Activated CD4-positive, alpha-beta T cell treated with anti-CD3 and anti-CD28 coated beads for 48 hours (primary cell): ENCODE data around the gene CTBS.
A peak's percentile ranks its signal among the peaks of the same experiment; 100 is the strongest.
"Not testable (repeated sequence)": the region's sequence is repeated elsewhere in the genome, so short reads cannot be mapped to it uniquely, and the experiment has no call there.

ENCODE experiments used
- DNase-seq: peaks from one replicate; pipeline ENCODE4 v3.0.0-alpha.2; 2020

Gene CTBS, protein sequence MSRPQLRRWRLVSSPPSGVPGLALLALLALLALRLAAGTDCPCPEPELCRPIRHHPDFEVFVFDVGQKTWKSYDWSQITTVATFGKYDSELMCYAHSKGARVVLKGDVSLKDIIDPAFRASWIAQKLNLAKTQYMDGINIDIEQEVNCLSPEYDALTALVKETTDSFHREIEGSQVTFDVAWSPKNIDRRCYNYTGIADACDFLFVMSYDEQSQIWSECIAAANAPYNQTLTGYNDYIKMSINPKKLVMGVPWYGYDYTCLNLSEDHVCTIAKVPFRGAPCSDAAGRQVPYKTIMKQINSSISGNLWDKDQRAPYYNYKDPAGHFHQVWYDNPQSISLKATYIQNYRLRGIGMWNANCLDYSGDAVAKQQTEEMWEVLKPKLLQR

DNA sequence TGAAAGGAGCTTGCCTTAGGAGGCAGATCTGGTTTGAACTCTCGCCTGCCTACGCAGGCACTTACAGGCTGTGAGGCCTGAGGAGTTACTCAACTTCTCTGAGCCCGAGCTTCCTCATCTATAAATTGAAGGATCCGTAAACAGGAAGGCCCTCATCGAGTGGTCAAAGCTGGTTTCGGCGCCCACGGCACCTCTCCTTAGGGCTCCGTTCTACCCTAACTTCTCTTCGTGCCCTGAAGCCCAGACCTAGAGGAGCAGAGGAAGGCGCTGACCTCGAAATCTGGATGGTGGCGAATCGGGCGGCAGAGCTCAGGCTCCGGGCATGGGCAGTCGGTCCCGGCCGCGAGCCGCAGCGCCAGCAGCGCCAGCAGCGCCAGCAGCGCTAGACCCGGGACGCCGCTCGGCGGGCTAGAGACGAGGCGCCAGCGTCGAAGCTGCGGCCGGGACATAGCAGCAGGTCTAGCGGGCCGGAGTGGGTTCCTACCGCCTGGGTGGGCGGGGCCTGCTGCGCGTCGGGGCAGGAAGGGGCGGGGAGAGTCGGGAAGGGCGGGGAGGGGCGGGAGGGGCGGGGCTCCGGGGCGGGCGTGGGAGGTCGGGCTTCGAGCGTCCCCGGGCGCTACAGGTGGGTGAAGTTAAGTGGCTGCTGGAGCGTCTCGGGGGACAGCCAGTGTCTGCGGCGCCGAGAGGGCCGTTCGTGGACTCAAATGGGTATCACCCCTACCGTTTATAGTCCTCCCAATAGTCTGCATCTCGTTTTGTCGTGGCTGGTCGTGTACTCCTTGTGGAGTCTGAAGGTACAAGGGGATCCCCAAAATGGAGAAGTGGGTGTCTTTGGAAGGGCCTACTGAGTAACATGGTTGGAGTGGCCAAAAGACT, at the start of gene CTBS:
TSS of gene CTBS (minus strand) at position 474 of the 876 bp plus-strand sequence. CDS start at position 449, 25 bp downstream.
- peak; percentile 89 for DNase-seq

DNA sequence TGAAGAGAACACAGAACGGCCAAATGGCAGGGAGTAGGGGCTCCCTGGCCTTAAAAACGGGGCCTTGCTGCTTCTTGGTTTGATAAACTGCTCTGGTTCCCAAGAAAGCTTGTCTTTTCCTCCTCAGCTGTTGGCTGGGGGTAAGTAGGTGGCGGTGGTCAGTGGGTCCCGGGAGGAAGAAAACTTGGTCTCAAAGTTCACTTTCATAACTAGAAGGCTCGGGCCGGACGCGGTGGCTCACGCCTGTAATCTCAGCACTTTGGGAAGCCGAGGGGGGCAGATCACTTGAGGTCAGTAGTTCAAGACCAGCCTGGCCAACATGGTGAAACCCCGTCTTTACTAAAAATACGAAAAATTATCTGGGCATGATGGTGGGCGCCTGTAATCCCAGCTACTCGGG, 47.3 kb upstream of the CTBS start:
- no peak for DNase-seq

DNA sequence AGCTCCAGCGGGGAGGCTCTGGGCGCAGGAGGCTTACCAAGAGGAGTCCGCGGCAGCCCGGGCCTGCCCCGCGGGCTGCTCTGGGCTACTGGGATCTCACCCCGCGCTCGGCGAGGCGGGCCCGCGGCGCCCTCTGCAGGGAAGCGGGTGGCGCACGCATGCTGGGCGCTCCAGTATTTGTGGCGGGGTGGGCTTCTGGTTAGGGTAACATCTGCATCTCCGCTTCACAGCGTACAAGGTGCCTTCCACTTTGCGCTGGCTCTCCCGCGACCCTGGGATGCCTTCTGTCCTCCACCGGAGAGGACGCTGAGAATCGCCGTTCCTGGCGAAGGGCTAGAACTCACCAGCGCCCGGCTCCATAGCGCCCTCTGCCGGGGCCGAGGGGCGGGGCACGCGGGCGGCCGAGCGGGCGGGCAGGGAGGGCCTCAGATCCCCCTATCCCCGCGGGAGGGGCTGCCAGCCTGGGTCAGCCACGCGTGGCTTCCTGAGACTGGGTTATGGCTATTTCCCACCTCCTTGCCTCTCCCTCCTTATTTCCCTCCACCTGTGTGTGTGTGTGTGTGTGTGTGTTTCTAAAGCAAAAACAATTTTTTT, 46.6 kb upstream of the CTBS start:
- peak; percentile 88 for DNase-seq

DNA sequence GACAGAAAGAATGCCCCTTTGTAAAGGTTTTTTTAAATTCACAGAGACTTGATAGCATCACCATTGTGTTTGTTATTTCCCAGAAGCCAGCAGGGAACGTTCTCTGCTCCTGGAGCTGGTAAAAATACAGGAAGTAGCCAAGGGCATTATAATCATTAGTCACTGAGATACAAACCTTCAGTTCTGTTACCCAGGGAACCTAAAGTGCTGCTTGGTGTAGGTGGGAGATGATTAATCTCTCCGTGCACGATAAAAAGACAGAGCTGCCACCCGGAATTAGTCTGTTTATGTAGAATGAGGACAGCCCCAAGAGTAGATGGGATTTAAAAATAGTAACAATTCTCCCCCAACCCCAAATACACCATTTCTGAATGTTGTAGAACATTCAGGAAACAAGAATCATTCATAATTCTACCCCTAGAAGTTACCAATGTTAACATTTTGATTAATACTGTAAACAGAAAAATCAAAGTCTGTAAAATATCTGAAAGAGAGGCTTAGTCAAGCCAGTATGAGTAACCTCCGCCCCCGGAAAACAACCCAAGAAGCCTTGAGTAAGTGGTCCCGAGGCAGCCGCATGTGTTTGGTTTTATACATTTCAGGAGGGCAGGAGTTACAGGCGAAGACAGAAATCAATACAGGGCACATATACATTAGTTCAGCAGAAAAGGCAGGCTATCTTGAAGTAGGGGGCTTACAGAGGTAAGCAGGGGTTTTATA, 45.3 kb upstream of the CTBS start:
- DNase-seq, result peak; percentile 83

DNA sequence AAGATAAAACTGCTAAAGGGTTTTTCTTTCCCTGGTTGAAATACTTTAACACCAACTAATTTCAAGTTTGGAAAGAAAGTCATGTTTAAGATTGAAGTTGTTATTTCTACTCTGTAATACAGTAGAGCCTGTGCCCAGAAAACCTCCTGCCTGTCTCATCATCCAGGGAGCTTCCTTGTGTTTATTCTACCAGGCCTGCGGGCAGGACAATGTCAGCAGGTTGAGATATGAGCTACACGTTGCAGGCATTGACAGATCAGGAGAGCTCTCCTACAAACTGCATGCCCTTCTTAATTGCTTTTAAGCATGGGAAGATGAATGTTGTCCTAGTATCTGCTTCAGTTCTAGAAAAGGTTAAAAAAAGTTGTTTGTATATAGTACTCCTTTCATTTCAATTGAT, 43.1 kb upstream of the CTBS start:
- DNase-seq, result no peak

DNA sequence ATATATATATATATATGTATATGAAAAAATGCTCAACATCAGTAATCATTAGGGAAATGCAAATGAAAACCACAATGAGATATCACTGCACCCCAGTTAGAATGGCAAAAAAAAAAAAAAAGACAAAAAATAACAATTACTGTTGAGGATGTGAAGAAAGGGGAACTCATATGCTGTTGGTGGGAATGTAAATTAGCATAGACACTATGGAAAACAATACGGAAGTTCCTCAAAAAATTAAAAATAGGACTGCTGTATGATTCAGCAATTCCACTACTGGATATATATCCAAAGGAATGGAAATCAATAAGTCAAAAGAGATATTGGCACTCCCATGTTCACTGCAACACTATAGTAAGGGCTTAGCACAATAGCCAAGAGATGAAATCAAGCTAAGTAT, 41.5 kb upstream of the CTBS start:
- DNase-seq, result no peak

DNA sequence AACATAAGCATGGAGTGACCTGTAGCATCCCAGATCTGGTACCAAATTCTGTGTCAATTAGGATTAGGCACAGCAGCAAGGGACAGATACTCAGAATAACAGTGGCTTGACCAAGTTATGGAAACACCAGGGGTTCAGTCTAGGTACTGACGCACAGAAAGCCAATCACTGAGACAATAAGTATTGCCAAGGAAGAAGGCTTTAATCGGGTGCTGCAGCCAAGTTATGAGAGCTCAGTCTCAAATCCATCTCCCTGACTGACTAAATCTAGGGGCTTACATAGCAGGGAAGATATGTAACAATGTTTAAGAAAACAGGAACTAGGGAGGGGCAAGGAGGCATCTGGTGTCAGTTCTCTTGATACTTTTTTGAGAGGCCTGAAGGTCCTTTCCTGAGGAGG, 39.6 kb upstream of the CTBS start:
- DNase-seq, result no peak

DNA sequence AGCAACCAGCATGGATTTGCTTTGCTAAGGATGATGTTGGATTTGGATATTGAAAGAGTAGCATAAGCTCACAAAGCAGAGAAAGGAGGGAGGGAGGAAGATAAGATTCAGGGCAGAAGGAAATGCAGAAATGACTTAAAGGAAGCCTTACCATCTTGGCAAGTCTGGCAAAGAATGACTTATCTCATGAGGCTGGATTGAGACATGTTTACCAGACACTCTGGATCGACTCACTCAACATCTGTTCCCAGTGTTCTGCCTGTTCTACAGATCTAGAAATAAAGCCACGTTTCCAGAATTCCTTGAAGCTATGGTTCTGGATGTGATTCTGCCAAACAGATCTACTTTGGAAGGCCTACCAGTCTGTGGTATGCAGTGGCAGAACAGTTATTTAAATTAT, 38.8 kb upstream of the CTBS start:
- no peak for DNase-seq

DNA sequence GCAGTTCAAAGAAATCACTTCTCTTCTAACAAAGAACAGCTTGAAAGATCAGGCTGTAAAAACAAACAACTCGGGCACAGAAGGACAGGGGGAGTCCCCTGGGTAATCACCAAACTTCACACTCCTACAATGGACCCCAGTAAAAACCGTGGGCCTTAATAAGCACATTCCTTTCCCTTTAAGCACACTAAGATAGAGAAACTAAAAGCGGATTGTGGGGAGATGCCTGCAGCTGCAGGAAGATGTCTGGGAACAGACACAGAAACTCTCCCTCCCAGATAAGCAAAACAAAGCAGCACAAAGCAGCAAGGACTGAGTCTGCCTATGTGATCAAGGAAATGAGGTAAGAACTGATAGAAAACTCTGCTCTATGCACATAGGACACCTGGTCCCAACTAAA, 37.6 kb upstream of the CTBS start:
- no peak for DNase-seq

DNA sequence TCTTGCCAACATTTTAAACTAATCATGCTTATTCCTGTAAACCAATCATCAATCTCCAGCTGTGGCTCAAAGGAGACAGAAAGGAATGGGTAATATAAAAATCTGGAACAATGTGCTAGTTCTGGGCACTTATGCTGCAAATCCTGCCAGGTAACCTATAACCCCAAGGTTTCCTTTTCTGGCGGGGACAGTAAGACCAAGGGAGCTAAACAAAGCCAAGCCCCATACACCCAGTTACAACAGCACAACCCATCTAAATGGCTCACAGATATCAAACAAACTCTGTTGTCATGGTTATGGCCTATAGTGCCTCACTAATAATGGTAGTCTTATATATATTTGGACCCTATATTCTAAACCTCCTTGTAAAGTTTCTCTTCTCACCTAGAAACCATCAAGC, 36.9 kb upstream of the CTBS start:
- DNase-seq, result no peak

DNA sequence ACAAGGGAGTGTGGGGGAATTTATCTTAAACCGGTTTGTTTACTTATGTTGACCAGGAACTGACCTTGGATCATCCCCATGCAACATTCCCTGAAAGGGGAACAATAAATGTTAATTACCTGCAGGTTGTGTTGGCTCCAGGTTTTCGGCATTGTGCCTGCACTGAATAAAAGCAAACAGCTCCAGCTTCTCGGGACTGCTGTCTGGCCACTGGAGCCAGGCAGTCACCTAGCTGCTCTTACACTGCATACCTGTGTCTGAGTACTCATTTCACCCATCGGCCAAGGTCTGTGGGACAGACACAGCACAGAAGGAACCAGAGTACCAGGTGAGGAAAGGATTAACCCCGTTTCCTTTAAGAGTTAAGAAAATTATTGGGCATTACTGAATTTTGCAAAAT, 32.7 kb upstream of the CTBS start:
- DNase-seq, result no peak

DNA sequence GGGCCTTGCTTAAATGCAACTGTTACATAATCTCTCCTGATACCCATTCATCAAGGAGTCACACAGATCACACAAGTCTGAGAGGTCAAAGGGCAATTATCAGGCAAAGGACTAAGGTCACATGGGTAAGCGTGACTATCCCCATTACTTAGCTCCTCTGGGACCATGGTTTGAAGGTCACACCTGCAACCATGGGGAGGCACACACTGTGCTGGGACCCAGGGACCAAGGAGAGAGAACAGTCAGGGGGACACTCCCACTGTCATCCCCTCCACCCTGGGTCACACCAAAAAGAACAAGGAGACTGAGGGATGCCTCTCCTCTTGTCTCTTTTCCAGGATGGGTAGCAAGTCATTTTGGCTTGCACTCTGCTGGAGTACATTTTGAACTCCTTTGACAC, 30.9 kb upstream of the CTBS start:
- no peak for DNase-seq

DNA sequence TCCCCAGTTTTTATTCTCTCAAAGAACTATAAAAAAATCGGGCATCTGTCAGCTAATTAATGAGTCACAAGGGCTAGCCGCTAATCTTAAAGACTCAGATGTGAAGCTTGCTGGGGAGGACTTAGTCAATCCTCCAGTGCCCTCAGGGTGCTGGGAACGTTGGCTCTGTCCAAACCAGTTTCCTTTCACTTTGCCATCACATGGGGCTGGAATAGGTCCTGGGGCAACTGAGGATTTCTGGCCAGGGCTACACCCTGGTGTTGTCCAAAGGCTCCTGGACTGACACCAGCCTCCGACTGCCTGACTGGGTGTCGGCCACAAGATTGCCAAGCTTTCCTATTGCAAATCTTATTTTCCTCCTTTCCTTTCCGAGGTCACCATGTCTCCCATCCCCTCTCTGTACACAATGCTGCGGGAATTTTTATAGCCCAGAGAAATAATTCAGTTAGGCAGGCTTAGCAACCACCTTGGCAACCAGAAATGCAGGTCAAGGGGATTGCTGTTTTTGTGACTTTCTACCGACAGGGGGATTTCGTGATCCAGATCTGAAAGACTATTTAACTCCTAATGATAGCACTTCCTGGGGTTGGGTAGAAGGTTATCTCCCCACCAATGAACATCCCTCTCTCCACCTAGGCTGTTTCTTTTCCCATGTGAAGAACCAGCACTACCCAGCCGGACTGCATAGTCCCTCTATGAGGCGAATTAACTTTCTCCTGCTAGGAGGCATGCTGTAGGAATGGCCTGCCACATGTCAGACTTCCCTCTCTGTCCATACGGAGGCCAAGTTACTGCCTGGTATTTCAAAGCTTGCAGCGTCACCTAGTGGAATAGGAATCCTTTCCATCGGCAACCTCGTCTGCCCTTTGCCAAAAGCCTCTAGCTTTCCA, 29.9 kb upstream of the CTBS start:
- DNase-seq, result no peak

DNA sequence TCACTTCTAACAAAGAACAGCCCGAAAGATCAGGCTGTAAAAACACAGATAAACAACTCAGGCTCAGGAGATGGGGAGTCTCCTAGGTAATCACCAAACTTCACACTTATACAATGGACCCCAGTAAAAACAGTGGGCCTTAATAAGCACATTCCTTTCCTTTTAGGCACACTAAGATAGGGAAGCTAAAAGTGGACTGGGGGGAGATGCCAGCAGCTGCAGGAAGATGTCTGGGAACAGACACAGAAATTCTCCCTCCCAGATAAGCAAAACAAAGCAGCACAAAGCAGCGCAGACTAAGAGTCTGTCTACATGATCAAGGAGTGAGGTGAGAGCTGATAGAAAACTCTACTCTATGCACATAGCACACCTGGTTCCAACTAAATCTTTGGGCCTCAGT, 29.0 kb upstream of the CTBS start:
- DNase-seq, result no peak

DNA sequence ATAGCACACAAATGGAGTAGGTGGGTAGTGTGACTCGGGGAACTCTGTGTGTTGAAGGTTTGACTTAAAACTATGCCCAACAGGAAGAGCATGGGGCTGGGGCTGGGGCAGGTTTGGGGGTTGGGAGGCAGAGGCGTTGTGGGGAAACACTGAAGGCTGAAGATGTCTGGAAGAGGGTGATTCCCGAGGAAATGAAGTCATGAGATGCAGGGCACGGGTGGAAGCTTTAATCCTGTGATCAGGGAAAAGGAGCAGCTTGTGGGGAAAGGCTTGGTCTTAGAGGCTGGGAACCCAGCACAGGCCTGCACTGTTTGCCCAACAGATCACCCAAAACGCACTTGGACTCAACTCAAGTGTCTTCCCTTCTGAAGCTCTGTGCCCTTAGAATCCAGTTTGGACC, 26.6 kb upstream of the CTBS start:
- no peak for DNase-seq

DNA sequence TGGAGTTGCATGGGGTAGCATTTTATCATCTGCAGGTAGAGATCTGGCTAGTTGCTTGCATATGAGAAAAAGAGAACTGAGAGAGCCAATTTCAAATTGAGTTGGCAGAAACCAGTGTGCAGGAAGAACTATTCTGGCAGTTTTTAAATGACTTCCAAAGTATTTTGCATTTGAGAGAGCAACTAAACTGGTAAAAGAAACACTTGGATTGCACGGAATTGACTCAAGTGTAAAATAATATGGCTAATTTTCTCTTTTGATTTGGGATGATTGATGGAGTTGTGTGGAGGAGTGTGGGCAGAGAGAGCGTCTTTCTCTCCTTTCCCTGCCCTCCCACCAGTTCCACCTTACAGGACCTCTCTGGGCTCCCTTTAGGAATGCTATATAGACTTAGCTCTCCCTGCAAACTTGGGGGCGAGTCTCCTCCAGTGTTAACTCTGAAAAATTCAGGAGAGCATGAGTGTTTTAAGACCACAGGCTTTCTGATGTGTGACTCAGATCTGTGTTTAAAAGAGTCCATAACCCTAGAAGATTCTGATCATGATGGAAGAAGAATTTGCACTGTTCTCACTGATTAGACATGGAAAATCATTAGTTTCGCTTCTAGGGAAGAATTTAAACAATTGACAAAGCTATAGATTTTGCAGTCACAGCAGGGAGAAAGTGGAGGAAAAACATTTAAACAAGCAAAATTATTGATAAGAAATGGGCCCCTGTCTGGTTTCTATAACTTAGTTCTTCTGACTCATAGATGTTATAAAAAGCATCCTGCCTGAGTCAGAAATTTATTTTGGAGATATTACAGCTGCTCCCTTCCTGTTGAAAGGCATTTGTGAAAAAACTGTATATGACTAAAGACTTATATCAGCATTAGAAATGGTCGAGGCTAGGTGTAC, 24.9 kb upstream of the CTBS start:
- no peak for DNase-seq

DNA sequence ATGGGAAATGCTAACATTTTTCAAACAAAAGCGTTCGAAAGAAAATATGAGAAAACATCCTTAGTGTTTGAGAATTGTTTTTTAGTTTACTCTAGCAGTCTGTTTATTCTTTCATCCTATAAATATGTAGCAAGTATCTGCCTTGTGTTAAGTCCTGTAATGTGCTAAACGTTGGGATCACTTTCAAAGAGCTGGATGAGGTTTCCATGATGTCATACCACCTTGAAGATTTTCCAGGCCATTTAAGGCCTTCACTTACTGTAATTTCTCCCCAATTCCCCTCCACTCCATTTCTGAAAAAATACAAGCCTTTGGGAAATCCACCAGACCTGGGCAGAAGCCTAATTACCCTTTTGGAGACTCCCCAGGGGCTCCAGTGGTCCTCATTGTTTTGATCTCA, 24.2 kb upstream of the CTBS start:
- DNase-seq, result no peak

DNA sequence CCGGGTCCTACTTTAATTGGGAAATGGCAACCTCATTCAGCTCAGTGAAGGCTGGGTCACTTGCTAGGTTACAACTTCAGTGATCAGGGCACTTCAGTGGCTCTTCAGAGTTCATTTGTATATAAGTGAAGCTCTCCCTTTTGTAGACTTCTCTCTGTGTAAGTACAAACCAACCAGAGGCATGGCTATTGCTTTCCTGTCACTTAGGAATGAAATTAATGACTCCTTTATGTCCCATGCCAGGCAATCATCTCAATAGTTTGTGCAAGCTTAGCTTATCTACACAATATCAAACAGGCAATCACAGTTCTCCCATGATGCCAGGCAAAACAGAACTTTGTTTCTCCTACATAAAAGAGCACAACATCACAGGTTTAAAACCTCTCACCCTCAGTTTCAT, 22.8 kb upstream of the CTBS start:
- DNase-seq, result no peak

DNA sequence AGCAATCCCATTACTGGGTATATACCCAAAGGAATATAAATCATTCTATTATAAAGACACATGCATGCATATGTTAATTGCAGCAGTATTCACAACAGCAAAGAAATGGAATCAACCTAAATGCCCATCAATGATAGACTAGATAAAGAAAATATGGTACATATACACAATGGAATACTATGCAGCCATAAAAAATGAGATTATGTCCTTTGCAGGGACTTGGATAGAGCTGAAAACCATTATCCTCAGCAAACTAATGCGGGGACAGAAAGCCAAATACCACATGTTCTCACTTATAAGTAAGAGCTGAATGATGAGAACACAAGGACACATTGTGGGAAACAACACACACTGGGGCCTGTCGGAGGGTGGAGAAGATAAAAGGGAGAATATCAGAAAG, 20.7 kb upstream of the CTBS start:
- DNase-seq, result not testable (repeated sequence)

DNA sequence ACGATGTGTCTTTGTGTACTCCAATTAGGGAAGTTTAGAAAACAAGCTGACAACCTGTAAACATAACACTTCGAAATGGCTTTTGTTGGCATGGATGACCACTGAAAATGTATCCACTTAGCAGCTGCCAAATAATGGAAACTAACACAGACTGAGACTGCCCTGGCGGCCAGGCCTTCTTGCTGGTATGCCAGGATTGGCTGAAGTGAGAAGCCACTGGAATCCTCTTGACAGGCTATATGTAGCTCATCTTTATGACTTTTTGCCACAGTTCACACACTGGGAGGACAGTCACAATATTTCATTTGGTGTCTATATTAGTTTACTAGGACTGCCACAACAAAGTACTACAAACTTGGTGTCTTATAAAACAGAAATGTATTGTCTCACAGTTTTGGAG, 12.9 kb upstream of the CTBS start:
- DNase-seq, result no peak

DNA sequence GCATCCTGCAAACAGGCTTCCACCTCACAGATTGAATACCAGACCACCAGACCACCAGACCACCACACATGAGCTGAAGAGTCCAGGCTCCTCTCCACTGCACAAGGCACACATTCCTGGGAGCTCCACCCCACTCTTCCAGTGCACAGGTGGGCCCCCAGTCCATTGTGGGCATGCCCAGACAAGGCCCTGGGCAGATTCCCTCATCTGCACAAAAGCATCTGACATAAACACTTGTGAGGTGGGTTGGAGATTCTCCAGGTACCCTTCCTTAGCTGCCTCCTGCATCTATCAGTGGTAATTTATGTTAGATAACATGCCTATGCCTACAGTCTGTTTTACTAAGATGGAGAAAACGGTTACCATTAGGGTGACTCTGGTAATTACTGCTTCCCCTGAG, 11.6 kb upstream of the CTBS start:
- no peak for DNase-seq
